ENCODE measurements around the gene ZNF18.

GRCh38 chr17:12034538-12034937 lies 37.3 kb upstream of the ZNF18 start:
- no peak for TF ChIP-seq EZH2 (IDR thresholded peaks at IDR 0.05; ENCODE audit: low read length)
- TF ChIP-seq, protein P1, sequence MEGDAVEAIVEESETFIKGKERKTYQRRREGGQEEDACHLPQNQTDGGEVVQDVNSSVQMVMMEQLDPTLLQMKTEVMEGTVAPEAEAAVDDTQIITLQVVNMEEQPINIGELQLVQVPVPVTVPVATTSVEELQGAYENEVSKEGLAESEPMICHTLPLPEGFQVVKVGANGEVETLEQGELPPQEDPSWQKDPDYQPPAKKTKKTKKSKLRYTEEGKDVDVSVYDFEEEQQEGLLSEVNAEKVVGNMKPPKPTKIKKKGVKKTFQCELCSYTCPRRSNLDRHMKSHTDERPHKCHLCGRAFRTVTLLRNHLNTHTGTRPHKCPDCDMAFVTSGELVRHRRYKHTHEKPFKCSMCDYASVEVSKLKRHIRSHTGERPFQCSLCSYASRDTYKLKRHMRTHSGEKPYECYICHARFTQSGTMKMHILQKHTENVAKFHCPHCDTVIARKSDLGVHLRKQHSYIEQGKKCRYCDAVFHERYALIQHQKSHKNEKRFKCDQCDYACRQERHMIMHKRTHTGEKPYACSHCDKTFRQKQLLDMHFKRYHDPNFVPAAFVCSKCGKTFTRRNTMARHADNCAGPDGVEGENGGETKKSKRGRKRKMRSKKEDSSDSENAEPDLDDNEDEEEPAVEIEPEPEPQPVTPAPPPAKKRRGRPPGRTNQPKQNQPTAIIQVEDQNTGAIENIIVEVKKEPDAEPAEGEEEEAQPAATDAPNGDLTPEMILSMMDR (optimal IDR thresholded peaks at IDR 0.05 in 1 of 3, IDR thresholded peaks at IDR 0.05 in 1 of 3, conservative IDR thresholded peaks at IDR 0.05 in 1 of 3; ENCODE audit: extremely low read depth in 1 of 3, insufficient read depth in 2 of 3, low read length in 3 of 3), result no peak

Measured in keratinocyte (primary cell).